Activated CD8-positive, alpha-beta memory T cell treated with anti-CD3 and anti-CD28 coated beads, Interleukin-2, amount 50 U/mL, for 1 hour (primary cell): ENCODE results near the gene HOXA7.

ENCODE experiments used
- DNase-seq: peaks from one replicate; pipeline ENCODE4 v3.0.0-alpha.2; 2020; ENCODE audit errors: extremely low read depth

Gene HOXA7

DNA sequence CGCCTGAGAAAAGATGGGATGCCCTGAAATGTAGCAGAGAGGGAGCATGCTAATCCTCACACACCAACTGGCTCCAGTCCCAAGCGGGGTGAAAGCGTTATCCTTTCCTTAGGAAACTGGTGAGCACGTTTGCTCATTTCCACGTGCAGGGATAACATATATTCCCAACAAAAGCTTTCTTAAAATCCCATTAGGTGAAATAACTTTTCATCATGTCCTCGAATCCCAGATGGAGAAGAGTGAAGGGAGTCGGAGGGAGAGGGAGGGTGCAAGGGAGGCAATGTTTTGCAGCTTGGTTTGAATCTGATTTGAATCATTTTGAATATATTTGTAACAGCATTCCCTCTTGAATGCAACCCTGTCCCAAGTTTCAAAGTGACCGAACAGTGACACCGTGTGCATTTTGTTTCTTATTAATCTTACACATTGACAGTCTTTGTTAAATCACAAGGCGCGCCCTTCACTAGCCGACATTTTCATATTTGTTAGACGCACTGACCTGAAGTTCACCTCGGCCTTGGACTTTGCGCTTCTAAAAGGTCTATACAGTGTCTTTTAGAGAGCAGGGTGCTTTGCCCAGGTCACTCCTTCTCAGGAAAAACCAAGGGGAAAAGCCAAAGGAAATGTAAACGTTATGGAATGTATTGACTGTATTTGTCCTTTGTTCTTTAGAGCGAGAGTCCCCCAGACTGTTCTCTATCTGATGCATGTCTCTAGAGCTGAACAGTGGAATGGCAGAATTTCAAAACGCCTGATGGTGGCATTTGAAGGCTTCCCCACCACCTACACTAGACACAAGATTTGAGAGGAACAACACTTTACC is 22.9 kb downstream of the HOXA7 start:
- DNase-seq: no peak

DNA sequence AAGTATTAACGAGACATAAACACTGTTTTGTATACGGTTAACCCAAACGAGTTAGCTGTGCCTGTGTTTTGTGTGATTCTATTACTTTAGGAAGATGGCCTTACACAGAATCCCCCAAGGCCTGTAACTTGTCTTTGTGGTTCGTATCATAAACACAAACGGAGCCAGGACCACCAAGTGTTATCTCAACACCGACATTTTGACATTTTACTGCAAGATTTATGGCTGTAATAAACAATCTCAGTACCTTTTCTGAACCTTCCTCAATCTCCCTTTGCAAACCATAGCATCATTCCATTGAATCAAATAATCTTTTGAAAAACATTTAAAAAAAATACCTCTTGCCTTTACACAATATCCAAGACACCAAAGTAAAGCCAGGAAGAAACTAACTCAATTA is 23.5 kb downstream of the HOXA7 start:
- DNase-seq: no peak

DNA sequence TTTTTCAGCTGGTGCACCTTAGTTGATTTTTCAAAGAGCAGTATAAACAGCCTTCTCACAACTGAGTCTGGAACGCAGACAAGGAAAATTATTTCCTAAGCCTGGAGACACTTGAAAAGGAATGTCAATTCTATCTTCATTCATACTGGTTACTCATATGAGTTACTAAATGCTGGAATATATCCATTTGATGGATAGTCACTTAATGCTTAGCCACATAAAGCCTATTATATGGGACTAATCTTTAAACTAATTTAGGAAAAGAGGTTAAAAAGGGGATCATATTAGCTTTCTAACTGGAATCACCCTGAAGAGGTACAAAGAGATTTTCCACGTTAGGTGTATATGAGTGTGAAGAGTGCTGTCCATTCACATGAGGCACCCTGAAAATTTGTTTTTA is 24.3 kb downstream of the HOXA7 start:
- no peak for DNase-seq

DNA sequence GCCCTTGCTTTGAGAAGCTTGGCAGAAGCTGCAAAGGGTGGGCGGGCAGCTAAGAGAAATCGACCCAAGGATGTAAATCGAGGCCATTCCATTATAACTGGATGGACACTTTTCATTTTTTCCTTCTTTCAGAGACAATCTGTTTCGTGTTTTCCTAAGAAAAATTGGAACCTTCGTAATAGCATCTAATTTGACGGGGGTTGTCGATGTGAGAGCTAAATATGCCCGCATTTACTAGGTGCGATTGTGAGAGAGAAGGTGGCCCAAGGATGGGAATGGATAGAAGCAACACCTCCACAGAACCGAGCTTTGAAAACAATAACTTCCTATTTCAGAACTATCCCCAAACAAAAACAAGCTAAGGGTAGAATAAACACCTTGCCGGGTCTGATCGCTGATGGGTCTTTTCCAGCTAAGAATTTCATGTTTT is 25.1 kb downstream of the HOXA7 start:
- DNase-seq: no peak

DNA sequence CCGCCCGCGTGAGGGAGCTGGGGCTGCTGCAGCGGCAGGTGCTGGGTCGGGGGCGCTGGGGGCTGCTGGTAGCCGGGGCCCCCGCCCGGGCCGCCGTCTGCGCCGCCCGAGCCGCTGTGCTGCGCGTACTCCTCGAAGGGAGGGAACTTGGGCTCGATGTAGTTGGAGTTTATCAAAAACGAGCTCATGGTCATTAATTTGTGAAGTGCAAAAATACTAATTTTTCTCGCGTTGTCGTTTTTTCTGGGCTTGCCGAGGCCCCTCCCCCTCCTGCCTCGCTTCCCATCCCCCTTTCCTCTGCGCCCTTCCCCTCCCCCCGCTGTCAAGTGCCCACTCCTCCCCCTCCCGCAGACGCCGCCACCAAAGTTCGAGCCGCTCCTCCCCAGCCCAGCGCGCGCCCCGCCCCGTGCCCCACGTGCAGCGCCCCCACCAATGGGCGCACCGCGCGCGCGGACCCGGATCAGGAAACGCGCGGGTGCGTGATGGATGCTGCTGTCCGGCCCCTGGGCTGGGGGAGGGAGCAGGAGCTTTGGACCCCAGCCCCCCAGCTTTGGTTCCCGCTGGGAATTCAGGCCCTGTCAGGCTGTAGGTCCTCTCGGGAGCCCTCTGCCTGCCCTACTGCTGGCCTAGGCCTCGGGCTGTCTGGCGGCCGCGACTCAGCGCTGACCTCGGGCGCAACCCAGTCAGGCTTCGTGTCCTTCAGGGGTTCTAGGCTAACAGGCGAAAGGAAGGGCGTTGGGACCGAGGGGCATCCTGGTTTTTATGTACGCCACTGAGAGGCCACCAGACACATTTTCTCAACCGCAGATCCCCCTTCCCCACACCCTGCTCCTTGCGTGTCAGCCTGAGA is 25.7 kb downstream of the HOXA7 start, which contains the start of gene HOXA4:
HOXA4 (minus strand) TSS at position 218 of the 850 bp plus-strand sequence; CDS start at position 194, 24 bp downstream.
- peak; percentile 33 for DNase-seq

DNA sequence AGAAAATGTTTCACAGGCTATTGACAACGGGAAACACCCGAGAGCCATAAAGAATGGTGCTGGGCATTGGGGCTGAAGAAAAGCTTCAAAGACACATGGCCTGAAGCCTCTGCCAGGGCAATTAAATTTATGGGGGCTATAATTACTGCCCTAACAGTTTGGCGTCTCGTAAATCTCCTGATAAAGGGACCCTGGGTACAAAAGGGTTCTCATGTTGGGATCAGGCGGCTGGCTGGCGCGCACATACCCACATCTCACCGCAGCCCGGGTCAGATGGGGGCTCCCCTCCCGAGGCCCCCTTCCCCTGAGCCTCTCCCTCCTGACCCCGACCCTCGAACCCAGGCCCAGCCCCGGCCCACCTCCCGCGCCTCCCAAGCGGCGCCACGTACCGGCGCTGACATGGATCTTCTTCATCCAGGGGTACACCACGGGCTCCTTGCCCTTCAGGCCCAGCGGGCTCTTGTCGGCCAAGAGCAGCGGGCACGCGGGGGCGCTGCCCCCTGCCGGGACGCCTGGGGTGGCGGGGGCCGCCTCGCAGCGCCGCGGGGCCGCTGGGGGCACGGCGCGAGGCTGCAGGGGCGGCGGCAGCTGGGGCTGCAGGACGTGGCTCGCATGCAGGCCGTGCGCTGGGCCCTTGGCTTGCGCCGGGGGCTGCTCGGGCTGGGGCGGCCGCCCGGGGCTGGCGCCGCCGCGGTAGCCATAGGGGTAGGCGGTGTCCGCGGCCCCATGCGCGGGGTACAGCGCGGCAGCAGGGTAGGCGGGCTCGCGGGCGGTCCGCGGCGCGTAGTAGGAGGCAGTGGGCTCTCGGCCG is 26.5 kb downstream of the HOXA7 start:
- no peak for DNase-seq

DNA sequence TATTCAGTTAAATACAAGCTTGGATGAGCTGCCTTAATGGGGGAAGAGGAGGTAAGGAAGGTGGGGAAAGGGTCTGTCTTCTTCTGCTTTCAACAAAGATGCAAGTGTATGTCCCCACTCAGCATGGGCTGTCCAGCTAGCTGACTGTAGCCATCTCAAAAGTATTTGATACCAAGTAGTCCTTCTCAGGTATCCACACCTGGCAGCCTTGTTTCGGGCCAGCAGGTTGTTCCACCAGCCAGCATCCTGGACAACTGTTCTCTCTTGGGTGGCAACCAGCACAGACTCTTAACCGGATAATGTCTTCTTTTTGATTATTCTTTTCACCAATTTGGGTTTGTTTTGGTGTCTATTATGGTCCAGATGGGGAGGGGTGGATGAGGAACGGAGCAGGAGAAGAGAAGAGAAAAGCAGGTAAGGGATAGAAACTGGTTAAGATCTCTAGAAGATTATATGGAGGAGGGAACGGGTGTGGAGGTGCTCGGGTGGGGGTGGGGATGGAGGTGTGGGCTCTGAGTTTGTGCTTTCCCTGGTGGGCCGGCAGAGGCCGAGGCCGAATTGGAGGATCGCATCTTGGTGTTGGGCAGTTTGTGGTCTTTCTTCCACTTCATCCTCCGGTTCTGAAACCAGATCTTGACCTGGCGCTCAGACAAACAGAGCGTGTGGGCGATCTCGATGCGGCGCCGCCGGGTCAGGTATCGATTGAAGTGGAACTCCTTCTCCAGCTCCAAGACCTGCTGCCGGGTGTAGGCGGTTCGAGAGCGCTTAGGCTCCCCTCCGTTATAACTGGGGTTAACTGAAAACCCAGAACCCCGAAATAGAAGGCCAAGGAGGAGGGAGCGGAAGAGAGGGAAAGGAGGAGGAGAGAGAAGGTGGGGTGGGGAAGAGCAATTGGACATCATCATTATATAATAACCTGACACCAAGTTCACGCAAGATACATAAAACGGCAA is 27.4 kb downstream of the HOXA7 start:
- DNase-seq: no peak

DNA sequence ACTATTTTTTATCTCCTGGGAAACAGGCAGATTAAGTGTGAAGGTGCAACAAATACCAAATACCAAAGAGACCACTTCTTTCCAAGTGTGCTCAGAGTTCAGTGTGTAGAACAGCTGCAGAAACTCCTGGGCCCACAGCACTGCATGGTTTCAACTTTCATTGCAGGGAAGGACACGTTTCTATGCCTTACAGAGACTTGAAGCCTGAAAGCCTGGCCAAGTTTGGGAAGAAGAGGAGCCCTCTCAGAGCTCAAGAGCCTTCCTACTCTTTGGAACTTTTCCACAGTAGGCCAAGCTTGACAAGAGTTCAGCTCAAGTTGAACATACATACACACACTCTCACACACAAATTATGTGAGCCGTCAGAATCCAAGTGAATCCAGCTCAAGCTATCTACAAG is 28.4 kb downstream of the HOXA7 start:
- DNase-seq: no peak

DNA sequence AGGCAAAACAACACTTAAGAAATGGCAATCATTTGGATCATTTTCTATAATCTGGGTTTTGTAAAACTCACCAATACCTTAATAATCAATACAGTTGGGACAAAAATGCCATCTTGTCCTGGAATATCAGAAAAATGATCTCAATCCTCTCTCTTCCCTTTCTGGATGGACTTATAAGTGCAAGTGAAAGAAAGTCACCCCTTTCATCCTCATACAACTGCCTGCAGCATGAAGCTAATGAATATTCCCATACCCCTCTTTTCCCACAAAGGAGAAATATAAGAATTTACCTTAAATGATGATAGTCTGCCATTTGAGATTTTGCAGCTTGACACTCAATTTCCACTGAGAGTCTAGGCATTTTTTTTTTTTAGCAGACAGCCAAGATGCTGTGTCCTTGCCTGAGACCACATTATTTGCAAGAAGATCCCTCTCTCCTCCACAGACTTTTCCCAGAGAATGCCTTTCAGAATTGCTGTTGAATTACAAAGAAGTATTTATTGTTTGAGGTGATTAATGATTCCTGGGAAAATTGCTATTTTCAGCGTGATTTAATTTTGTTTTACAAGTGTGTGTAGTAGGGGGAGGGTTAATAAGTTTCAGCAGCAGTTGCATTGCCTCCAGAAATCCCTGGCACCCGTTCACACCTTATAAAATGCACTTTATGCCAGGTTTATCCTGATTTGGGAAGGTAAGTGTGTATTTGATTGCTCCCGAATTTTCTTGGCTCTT is 29.7 kb downstream of the HOXA7 start:
- no peak for DNase-seq

DNA sequence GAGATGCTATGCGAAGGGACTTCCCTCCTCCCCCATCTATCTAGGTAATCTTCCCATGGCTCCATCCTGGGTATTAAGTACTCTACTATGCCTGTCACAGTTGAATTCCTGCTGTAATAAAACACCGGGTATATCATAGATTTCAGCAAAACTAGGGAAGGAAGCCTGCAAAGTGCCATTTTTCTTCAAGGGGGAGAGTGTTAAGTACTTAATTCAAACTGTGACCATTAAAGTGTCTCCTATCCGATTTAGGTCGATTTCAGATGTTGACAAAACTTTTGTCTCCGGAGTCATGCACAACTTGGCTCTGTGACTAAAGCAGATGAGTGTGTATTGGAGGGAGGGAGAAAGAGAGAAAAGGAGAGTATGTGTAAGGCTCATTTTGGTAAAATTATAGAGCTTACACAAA is 30.5 kb downstream of the HOXA7 start:
- DNase-seq: no peak

DNA sequence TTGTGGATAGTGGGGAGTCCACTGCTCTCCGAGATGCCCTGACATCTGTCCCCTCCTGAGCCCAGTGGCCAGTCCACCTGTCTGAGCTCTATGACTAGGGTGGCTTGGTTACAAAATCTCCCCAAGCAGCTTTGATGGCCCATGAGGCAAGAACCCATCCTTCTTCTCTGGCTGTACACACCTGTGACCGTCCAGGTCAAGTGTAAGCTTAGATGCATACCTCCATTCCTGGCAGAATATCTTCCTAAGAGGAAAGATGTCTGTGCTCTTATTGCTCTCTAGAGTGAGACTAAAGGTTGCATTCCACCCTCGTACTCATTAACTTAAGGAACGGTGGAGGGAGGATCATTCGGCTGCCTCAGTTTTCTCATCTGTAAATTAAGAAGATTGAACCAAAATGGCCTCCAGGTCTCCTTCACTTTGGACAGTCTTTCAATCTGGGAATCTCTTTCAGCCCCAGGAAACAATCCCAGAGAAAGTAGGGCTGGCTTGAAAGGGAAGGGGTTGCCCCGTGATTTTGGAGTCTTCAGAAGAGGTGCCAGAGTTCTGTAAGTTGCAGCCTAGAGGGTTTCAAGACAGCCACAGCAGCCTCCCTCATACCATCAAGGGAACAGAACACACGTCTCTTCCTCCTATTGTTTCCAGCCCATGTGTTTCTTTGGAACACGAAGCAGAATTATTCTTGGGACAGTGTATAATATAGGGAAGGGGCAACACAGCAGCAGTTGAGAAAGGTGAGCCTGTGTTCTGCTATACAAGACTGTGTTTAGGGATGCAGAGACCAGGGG is 31.4 kb downstream of the HOXA7 start:
- no peak for DNase-seq

DNA sequence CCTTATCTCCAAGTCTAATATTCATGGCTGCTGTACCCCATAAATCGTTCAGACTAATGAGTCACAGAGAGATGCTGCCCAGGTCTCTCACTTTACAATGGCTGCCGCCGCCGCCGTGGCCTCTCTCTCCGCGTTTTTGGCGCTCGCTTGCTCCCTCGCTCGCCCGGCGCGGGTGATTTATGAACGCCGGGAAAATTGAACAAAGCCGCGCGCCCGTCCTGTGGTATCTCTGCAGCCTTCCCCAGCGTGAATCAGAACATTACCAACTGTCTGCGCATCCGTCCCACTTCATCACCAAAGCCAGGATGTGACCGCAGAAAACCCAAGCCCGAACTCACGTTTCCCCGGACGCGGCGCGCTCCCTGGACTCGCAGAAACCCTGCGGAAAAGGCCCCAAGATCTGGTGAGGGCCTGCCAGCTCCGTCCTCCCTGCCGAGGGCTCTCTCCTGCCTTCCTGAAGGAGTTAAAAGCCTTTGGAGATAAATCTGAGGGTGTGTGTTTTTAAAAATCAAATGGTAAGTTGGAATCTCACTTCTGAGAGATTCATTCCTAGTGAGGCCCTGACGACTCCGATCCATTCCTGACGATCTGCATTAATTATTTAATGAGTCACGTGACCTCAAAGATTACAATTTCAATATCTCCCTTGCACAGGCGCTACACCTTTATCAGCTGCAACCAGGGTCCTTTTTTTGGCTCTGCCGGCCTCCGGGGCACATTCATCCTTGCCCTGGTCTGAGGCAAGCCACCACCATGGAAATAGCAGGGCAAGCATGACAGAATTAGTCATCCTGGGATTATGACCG is 32.2 kb downstream of the HOXA7 start:
- DNase-seq: no peak

DNA sequence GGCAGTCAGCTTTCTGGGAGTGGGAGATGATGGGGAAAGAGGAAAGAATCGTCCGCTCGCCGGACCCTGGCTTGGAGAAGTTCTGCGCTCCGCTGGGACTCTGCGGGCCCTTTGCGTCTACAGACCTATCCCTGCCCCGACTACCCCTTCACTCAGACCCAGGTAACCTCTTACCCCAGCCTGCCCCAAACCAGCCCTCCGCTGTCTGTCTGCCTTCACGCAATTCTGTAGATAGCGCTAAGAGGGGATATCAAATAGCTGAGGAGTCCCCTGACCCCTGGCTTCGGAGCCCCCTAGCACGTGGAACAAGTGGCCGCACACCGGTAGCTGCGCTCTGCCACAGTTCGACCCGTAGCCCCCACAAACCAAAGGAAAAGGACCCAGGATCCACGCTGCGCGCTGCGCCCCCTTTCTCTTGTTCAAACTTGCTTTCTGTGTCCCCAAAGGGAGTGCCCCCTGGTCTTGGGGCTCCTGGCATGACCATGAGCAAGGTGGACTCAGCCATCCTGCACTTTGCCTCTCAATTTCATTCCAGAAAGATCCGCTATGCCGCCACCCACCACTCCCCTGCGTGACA is 32.9 kb downstream of the HOXA7 start:
- no peak for DNase-seq

DNA sequence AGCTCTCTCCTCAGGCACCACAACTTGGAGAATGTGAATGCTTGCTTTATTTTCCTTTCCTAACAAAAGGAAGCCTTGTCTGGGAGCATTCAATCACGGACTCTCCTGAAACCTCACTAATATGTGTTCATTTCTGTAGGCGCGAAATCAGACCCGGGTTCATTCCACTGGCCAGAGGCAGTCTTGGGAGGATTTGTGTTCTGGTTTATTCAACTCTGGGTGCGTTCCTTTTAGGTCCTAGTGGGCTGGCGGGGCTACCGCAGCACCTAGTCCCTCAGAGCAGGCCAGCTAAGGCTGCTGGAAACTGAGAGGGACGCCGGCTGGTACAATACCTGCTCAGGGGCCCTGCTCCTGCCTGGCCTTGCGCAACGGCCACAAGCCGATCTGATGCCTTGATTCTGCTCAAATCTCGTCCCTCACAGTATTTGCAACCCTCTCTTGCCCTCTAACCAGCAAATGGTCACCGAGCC is 33.4 kb downstream of the HOXA7 start:
- no peak for DNase-seq

DNA sequence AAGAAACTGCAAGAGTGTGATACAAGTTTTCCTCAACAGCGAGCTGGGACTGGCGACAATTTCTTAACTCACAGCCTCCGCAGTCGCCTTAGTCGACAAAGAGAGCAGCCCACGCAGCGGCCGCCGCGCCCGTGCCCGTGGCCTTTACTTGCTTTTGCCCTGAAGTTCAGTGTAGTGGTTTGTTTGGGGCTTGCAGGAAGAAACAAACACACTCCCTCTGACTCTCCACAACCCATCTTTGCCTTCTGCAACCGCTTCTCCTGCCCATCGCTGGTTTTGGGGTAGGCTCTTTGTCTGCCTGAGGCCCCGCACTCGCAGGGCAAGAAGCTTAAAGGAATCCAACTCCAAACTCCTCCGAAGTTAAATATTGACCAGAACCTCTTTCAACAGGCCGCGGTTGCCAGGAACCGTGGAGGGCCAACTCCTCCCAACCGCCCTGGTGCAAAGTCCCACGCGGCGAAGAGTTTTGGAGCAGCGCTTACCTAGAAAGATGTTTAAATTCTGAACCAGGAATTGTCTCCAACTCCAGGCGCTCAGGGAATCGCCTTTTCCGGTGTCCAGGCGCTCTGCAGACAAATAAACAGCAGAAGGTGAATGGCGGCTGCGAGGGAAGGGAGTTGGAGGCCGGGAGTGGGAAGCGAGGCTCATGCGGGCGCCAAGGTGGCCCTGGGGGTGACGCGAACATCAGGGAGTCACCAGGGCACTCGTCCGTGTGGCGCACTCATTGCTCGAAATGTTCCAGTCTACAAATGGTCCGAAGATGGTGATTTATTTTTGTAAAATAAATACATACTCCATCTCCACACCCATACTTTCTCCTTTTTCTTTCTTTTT is 34.2 kb downstream of the HOXA7 start:
- no peak for DNase-seq

DNA sequence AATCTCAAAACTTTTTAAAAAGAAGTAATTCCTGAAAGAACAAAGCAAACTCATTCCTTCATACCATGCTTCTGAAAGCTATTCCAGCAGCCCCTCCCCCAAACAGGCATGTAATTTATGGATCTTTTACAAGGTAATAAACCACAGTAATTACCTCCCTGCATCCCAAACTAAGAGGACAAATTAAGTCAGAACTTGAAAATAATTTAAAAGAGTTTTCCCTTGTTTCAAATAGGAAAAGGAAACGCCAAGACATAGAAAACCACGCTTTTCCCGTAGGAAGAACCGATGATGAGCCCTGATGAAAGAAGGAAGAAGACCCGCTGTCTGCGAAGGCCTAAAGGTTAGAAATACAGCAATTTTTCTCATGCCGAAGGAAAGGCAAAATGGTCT is 34.8 kb downstream of the HOXA7 start:
- DNase-seq: no peak

DNA sequence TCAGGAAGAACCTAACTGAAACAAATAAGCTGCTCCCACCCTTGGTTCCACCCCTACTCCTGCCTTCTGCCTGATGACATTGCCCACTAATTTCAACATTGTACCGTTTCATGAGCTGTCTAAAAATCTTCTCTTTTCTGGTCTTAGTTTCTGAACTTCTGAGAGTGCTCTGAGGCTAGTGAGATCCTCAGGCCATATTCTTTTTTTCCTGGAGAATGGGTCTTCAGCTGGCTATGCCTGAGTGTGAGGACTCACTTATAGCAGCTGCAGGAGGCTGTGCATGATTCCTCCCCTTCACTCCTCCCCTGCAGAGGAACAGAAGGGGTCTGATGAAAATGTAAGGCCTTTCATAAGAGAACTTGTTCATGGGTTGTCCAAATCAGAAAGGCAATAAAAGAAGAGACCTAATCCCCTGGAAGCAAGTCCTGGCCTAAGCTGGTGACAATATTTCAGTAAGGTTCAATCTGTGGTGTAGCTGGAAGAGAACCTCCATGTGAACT is 37.0 kb downstream of the HOXA7 start:
- DNase-seq: no peak
